Measurements from ENCODE around the gene SH2D7. TPM values are rescaled to one million over a fixed set of nuclear protein-coding genes. Genes with fewer than 3 reads are reported as not detected.

Gene SH2D7
- total RNA-seq = not detected in 2 replicates

DNA sequence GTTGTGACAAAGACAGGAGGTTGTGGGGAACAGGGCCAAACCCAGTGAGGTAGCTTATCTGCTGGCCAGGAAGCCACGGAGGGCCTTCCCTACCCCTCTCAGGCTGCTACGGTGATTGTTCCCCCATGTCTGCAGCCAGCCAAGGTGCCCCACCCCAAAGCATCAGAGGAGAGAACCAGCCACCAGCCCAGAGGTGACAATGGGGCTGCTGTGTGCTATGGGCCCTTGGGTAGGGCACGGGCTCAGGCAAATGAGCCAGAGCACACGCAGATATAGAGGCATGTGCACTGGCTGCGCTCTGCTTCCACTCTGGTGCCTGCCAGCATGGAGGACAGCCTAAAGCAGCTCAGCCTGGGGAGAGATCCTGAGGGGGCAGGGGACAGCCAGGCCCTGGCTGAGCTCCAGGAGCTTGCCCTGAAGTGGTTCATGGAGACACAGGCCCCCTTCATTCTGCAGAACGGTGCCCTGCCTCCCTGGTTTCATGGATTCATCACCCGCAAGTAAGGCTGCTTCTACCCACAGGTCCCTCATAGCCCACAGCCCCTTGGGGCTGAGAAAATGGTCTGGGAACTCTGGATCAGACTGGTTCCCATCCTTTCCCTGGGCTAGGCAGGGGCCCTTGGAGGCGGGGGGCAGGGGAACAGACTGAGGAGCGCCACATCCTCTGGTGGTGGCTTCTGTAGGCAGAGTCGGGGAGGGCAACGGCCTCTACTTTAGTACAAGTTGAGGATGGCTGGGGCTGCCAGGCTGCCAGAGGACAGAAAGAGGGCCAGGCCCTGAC lies at the start of gene SH2D7:
SH2D7 (plus strand) TSS at position 301 of the 781 bp plus-strand sequence; CDS start at position 325, 24 bp downstream.

DNA sequence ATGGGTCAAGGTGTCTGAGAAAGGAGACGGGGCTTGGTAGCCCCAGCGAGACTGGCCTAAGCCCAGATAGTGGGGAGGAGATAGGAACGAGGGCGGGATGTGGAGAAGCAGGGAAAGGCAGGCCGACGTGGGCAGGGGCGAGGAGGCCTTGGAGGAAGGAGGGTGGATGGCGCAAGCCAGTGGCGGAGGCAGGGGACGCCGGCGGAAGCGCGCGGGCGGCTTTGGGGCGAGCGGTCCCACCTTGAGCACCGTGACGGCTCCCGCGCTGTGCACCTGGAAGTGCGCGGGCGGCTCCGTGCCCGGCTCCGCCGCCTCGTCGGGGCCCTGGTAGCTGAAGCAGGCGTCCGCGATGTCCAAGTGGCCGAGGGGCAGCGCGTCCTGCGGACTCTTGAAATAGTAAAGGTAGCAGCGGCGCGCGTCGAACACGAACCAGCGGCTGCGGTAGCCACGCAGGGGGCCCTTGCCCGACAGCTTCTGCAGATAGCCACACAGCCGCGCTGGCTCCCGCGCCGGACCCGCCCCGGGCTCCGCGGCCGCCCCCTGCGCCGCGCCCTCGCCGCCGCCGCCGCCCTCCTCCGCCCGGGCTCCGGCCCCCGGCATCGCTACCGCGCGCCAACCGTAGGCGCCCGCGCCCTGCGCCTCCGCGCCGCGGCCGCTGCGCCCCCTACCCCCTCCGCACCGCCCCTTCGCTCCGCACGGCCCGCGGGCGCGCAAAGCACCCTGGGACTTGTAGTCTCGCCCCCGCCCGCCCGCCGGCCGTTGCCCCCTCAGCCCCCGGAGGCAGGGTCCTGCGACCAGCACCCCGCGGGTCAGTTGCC lies 15.1 kb upstream of the SH2D7 start, which contains the start of gene TBC1D2B:
TBC1D2B (minus strand) TSS at position 659 of the 818 bp plus-strand sequence; CDS start at position 600, 59 bp downstream.

DNA sequence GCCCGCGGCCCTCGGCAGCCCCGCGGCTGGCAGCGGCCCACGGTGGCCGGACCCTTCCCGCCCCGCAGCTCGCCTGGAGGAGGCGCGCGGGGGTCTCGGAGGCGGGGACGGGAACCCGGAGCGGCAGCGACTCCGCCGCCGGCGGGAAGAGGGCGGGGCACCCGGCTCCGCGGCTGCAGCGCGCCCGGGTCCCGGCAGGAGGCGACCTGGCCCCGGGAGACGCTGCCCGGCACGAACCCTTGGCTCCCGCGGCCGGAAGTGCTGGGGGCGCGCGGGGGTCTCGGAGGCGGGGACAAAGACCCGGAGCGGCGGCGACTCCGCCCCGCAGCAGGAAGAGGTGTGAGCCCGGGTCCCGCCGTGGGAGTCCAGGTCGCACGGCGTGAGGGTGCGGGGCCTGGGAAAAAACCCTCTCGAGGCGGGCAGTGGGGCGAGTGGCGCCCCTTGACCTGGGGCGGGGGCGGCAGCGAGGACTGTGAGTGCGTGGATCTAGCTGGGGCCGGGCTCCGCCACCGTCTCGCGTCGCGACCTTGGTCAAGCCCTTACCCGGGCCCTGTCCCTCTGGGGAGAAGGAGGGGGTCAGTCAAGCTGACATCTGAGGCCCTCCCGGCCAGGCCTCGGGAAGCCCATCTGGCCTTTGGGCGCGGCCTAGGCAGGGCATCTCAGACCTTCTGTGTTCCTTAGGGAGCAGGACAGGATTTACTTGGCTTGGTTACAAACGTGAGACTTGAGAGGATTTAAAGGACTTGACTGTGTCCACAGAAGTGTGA lies 39.1 kb downstream of the SH2D7 start, which contains the start of gene CIB2:
CIB2 (minus strand) TSS at position 151 of the 767 bp plus-strand sequence. CDS start 230 bp downstream, outside the sequence.

DNA sequence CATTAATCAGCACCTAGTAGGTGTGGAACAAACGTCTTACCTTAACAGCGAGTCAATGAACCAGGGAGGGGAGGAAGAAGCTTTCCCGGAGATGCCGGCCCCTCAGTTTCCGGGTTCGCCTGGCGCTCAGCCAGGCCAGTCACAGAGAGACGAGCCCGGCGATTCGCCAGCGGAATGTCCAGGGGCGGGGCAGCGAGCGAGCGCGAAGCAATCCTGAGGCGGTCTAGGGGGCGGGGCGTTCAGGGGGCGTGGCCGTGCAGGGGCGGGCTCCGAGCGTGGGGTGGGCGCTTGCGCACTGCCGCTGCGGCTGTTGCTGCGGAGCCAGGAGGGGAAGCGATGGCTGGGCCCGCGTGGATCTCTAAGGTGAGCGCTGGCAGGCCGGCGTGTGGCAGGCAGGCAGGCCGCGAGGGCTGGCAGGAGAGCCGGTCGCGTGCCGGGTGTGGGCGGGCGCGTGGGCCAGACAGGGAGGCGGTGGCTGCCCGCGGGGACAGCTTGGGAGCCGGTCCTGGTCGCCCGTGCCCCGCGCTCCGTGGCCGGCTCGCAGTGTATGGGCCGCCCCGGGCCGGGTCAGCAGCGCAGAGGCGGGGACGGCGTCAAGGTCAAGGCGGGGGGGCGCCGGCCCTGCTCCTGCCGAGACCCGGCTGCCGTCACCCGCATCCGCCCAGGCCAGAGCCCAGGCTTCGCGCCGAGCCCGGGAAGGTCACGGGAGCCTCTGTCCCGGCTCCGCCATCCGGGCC lies 56.9 kb downstream of the SH2D7 start, which contains the start of gene IDH3A:
IDH3A (plus strand) TSS at position 295 of the 737 bp plus-strand sequence; CDS start at position 337, 42 bp downstream.

Other genes starting within 250 kb of the SH2D7 start
- gene TBC1D2B, start 14.8 kb upstream of the SH2D7 start, total RNA-seq = 24.2 and 49.1 TPM in 2 replicates
- 3.1 and 8.0 TPM in 2 replicates for gene CIB2, start 38.9 kb downstream of the SH2D7 start, total RNA-seq
- 43.2 and 52.8 TPM in 2 replicates for gene IDH3A, start 56.8 kb downstream of the SH2D7 start, total RNA-seq
- not detected in 2 replicates for gene ACSBG1, start 142.0 kb downstream of the SH2D7 start, total RNA-seq
- gene DNAJA4, start 172.0 kb downstream of the SH2D7 start, total RNA-seq = 0.88 and 2.2 TPM in 2 replicates
- gene SKIC8, start 207.0 kb downstream of the SH2D7 start, total RNA-seq = 42.1 and 53.5 TPM in 2 replicates
- gene CRABP1, start 247.8 kb downstream of the SH2D7 start, total RNA-seq = not detected in 2 replicates